NK-92 (cell line): ENCODE measurements around the gene CEP350.

Experiments
- DNase-seq: peaks from one replicate; lab custom pipeline; 2025; ENCODE audit not compliant: unreplicated experiment; lab: John Stamatoyannopoulos, UW

CEP350 gene

GRCh38 chr1:179954493-179955286 is at the start of gene CEP350:
TSS of gene CEP350 (plus strand) at chr1:179954810. CDS start at chr1:179986182, 31,372 bp downstream.
- DNase-seq = peak; percentile 94

GRCh38 chr1:179910934-179911333 is 43.7 kb upstream of the CEP350 start:
- no peak for DNase-seq

- no peak for DNase-seq
Measured at GRCh38 chr1:179911812-179912211, 42.8 kb upstream of the CEP350 start.

- no peak for DNase-seq
Measured at GRCh38 chr1:179917601-179918429, 36.8 kb upstream of the CEP350 start.

- no peak for DNase-seq
Measured at GRCh38 chr1:179921472-179921871, 33.1 kb upstream of the CEP350 start.

GRCh38 chr1:179921981-179922872 is 32.4 kb upstream of the CEP350 start:
- no peak for DNase-seq

GRCh38 chr1:179923029-179923428 is 31.6 kb upstream of the CEP350 start:
- no peak for DNase-seq

GRCh38 chr1:179924268-179924667 is 30.3 kb upstream of the CEP350 start:
- DNase-seq = no peak

GRCh38 chr1:179925302-179925701 is 29.3 kb upstream of the CEP350 start:
- no peak for DNase-seq

- DNase-seq = no peak
Measured at GRCh38 chr1:179925922-179926849, 28.4 kb upstream of the CEP350 start.

- DNase-seq = no peak
Measured at GRCh38 chr1:179926850-179927205, 27.8 kb upstream of the CEP350 start.

GRCh38 chr1:179929955-179930798 is 24.4 kb upstream of the CEP350 start:
- no peak for DNase-seq

GRCh38 chr1:179930867-179931266 is 23.7 kb upstream of the CEP350 start:
- no peak for DNase-seq

- no peak for DNase-seq
Measured at GRCh38 chr1:179933219-179933618, 21.4 kb upstream of the CEP350 start.

GRCh38 chr1:179935909-179936496 is 18.6 kb upstream of the CEP350 start:
- DNase-seq = no peak

- DNase-seq = no peak
Measured at GRCh38 chr1:179937668-179938254, 16.8 kb upstream of the CEP350 start.

GRCh38 chr1:179938752-179939151 is 15.9 kb upstream of the CEP350 start:
- DNase-seq = no peak

GRCh38 chr1:179939941-179940340 is 14.7 kb upstream of the CEP350 start:
- DNase-seq = no peak
